Testis (tissue), 2 donors: ENCODE measurements around the gene APEX1.

Experiments used
- POLR2A ChIP-seq: fragments of 450-650 bp; IDR thresholded peaks from one replicate; pipeline ENCODE4 v1.6.1; 2017; ENCODE audit warnings: antibody characterized with exemption, mild to moderate bottlenecking, moderate library complexity
- TF ChIP-seq, protein P1 (sequence below), 3 experiments: fragments of 450-650 bp in 2 of 3; fragments of 200-600 bp in 1 of 3; sonication (generic) in 1 of 3; IDR thresholded peaks; one replicate each; pipeline ENCODE4 v1.5.1; 2016 to 2019; ENCODE audit warnings: antibody characterized with exemption in 3 of 3, mild to moderate bottlenecking in 2 of 3, moderate library complexity in 1 of 3

- TF ChIP-seq, protein P1, sequence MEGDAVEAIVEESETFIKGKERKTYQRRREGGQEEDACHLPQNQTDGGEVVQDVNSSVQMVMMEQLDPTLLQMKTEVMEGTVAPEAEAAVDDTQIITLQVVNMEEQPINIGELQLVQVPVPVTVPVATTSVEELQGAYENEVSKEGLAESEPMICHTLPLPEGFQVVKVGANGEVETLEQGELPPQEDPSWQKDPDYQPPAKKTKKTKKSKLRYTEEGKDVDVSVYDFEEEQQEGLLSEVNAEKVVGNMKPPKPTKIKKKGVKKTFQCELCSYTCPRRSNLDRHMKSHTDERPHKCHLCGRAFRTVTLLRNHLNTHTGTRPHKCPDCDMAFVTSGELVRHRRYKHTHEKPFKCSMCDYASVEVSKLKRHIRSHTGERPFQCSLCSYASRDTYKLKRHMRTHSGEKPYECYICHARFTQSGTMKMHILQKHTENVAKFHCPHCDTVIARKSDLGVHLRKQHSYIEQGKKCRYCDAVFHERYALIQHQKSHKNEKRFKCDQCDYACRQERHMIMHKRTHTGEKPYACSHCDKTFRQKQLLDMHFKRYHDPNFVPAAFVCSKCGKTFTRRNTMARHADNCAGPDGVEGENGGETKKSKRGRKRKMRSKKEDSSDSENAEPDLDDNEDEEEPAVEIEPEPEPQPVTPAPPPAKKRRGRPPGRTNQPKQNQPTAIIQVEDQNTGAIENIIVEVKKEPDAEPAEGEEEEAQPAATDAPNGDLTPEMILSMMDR (IDR thresholded peaks at IDR 0.05), result no peak
- no peak for TF ChIP-seq POLR2A
These were observed 6.5 kb downstream of the APEX1 start, which contains the start of gene PIP4P1 for GRCh38 chr14:20461225-20462141.
